Activated T-cell treated with anti-CD3 and anti-CD28 coated beads, Interleukin-2, amount 50 U/mL, for 1 hour (primary cell): ENCODE results near the gene PATE2.

Experiments used
- DNase-seq: peaks from one replicate; pipeline ENCODE4 v3.0.0-alpha.2; 2020

PATE2 gene

DNA sequence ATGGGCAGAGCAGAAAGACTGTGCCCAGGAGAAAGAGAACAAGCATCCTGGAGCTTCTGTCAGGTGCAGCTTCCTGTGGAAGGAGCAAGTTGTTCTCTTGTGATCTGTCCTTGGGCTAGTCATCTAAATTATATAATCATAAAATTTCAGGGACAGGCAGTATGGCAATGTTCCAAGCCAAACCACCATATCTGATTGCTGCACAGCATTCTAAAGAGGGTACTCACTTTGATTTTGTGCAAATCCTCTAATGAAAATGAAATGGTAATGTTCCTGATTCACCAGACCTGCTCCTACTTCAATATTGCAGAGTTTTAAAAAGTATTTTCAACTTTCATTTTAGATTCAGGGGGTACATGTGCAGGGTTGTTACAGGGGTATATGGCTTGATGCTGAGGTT lies at the start of gene PATE2:
PATE2 (minus strand) TSS at position 101 of the 400 bp plus-strand sequence; CDS start at position 46, 55 bp downstream.
- DNase-seq, result no peak

DNA sequence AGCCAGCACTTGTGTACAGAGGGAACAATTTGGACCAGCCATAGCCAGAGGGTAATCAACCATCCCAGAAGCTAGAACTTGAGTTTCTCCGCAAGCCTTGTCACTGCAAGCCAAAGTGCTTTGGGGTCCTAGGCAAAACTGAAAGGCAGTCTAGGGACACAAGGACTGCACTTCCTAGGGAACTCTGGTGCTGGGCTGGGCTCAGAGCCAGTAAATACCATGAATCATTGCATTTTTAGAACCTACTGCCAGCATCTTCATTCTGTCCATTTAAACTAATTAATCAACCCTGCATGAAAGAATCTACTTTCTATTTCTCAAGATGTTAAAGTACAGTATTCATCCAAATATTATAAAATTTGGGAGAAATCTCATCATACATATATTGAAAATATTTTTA lies 29.3 kb upstream of the PATE2 start:
- DNase-seq, result no peak

DNA sequence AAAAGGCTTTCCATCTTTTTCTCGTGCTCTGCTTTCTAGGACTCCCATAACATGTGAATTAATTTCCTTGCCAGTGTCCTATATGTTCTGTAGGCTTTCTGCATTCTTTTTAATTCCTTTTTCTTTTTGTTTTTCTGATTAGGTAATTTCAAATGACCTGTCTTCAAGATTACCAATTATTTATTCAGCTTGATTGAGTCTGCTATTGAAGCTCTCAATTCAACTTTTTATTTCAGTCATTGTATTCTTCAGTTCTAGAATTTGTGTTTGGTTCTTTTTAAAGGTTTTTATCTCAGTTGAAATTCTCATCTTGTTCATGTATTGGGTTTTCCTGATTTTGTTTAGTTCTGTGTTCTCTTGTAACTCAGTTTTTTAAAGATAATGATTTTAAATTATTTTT lies 23.8 kb upstream of the PATE2 start:
- no peak for DNase-seq

DNA sequence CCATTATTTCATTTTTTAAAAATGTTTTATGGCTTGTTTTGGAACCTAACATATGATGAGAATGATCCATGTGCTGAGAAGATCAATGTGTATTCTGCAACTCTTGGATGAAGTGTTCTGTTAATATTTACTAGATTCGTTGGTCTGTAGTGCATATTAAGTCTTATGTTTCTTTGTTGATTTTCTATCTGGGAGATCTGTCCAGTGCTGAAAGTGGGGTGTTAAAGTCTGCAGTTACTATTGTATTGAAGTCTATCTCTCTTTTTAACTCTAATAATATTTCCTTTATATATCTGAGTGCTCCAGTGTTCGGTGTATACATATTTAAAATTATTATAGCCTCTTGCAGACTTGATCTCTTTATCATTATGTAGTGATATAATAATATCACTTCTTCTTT lies 21.2 kb upstream of the PATE2 start:
- no peak for DNase-seq

DNA sequence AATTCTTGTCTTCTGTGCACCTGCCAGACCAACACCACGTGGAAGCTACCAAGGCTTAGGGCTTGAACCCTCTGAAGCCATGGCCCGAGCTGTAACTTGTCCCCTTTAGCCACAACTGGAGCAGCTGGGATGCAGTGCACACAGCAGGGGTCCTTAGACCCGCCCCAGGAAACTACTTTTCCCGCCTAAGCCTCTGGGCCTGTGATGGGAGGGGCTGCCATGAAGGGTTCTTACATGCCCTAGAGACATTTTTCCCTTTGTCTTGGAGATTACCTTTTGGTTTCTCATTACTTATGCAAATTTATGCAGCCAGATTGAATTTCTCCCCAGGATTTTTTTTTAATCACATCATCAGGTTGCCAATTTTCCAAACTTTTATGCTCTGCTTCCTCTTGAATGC lies 19.0 kb upstream of the PATE2 start:
- no peak for DNase-seq

GRCh38 chr11:125790825-125791224 lies 12.2 kb upstream of the PATE2 start:
- no peak for DNase-seq

GRCh38 chr11:125787827-125788226 lies 9.2 kb upstream of the PATE2 start, which contains the start of gene PATE3:
PATE3 (plus strand) TSS chr11:125788127; CDS start chr11:125788152, 25 bp downstream.
- no peak for DNase-seq

- DNase-seq, result no peak
Measured at GRCh38 chr11:125784678-125785077, 6.0 kb upstream of the PATE2 start.

GRCh38 chr11:125777309-125777708 lies 1.3 kb downstream of the PATE2 start:
- DNase-seq, result no peak

- DNase-seq, result no peak
Measured at GRCh38 chr11:125773516-125773915, 5.1 kb downstream of the PATE2 start.

DNA sequence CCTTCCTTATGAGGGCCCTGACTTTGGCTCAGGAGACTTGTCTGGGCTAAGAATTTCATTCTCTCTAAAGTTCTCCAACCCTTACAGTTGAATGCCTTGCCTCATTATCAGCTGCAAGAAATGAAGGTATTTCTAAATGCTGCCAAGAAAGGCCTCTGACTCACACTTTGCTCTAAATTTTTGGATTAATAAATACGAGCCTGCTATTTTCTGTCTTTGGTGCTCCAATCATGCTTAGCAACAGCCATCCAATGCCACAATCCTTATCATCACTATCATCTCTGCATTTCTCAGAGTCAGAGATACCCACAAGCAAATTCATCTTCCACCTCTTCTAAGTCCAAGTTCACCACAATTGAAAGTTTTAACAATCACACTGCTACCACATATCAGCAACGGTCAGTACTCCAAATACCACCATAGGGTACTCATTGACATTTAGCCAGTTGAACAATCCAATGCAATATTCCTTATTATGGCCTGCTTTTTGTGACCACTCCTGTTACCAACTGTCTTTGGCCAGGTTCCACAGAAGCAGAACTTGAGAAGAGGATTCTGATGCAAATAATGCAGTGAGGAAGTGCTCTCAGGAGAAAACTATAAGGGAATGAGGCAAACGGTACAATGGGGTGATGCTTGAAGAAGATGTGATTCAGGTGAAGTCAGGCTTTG lies 5.7 kb downstream of the PATE2 start:
- no peak for DNase-seq

- DNase-seq, result no peak
Measured at GRCh38 chr11:125770583-125770982, 8.0 kb downstream of the PATE2 start.

DNA sequence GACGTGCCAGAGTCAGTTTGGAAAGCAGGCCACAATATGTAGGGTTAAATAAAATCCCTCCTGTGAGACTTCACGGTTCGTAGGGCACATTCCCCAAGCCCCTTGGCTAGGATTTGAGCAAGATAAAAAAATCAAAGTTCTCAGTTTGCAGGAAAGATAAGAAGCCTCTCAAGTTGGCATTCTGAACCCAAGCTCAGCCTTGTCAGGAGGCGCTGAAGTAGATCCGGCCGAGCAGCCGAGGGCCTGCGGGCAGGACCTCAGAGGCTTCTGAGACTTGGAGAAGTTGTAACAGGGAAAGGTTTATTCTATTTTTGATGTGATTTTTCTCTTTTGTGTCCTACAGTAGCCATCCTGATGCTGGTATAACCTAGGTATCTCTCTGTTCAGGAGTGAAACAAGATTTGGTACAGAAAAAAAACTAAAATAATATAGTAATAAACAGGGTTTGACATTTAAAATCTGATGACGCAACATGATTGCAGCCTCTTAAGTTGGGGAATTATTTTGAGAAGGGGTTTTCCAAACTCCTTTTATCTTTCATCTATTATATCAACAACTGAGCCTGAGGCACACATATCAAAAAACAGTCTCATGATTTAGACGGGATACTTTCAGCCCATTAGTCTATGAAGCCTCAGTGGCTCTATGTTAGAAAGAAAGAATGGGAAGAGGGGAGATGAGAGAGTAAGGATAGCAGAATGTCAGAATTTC lies 10.1 kb downstream of the PATE2 start:
- no peak for DNase-seq

DNA sequence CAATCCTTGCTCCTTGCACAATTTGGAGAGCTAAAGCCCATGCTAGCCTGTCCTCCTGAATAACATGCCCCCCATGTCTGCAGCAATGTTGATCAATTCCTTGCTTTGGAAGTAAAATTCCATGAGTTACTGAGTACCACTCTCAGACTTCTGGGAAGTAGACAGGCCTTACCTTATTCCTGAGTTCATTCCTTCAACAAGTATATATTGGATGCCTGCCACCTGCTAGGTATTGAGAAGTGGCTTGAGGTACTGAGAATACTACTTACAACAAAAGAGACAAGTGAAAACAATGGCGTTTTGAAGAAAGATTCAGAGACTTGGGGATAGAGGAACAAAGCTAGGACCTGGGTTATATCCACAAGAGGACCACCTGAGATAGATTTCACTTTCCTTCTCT lies 12.4 kb downstream of the PATE2 start:
- no peak for DNase-seq

DNA sequence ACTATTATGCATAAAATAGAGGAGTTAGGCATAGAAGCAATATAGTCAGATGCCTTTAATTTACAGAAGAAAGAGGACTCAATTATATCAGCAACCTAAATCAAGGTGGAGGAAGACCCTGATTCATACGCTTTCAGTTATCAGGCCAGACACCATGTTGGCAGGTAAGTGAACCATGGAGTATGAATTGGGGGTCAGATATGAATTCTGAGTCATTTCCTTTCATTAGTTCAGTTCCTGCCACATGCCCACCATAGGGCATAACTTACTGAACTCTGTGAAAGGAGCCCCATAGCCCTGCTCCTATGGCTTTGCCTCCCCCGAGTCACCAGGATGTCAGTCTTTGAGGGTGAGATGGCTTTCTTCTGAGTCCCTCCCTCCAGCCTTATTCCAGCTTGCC lies 15.1 kb downstream of the PATE2 start:
- DNase-seq, result no peak

- DNase-seq, result no peak
Measured at GRCh38 chr11:125762445-125762844, 16.2 kb downstream of the PATE2 start.

- DNase-seq, result no peak
Measured at GRCh38 chr11:125756050-125756449, 22.6 kb downstream of the PATE2 start.

DNA sequence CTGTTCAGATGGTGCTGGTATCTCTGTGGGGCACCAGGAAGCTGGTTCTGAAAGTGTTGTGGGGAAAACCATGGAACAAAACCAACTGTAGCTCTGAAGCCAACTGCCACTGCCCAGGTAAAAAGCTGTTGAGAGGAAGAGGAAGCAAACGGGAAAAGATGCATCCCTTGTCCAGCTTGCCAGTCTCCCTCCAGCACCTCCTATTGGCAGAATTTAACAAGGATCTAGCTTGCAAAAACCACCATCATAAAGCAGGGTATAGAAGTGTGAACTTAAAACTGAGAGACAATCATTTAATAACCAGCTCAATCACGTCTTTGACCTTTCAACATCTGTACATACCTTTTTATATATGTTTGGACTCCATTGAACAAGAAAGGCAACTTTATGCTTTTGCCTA lies 28.0 kb downstream of the PATE2 start:
- no peak for DNase-seq

- no peak for DNase-seq
Measured at GRCh38 chr11:125745979-125746378, 32.6 kb downstream of the PATE2 start, which contains the start of gene PATE1. PATE1 (plus strand) TSS chr11:125746279; CDS start chr11:125746305, 26 bp downstream.

- no peak for DNase-seq
Measured at GRCh38 chr11:125743681-125744080, 34.9 kb downstream of the PATE2 start.

DNA sequence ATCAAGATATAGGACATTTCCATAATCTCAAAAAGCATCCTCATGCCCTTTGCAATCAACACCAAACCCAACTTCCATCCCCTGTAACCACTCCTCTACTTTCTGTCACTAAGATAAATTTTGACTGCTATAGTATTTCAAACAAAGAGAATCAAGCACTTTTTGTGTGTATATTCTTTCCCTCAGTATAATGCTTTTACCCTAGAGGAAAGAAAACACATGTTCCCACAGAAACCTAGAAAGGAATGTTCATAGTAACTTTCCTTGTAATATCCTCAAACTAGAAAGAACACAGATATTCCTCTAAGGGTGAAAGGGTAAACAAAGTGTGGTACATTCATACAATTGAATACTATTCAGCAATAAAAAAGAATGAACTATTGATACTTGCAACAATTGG lies 38.0 kb downstream of the PATE2 start:
- DNase-seq, result no peak

- no peak for DNase-seq
Measured at GRCh38 chr11:125728969-125729368, 49.7 kb downstream of the PATE2 start.
